ENCODE measurements around the gene SLC10A7. TPM values are rescaled to one million over a fixed set of nuclear protein-coding genes. Genes with fewer than 3 reads are reported as not detected.

The SLC10A7 gene
- total and polyA plus RNA-seq, 2 of the 4 experiments (the other 2 are of a cell fraction), result 5.2 to 8.4 TPM

GRCh38 chr4:146432065-146432464, 89.7 kb downstream of the SLC10A7 start:
- Histone ChIP-seq H2AK5ac (ENCODE audit: low read depth, low read length) (no peak overlapping the region), H3K14ac (replicated peaks; ENCODE audit: low read depth, low read length) (no peak overlapping the region), H3K18ac (ENCODE audit: low read depth, low read length) (no peak overlapping the region), H3K9me1 (ENCODE audit: insufficient read depth, low read length) (no peaks in the 10 kb centered on the region), H3K36me3 (ENCODE audit: control insufficient read depth, insufficient read depth, low read length) (no peaks in the 10 kb centered on the region), H2AFZ (replicated peaks; ENCODE audit: low read length, poor library complexity) (no peak overlapping the region), H3K4me1 (ENCODE audit: control insufficient read depth, insufficient read depth, low read length) (no peaks in the 10 kb centered on the region), H2BK5ac (ENCODE audit: low read depth, low read length, poor library complexity, severe bottlenecking) (no peak overlapping the region), H2BK15ac (ENCODE audit: low read depth, low read length) (no peak overlapping the region), H4K5ac (ENCODE audit: low read depth, low read length) (no peak overlapping the region), H3K23ac (ENCODE audit: low read depth, low read length) (no peak overlapping the region), H4K91ac (ENCODE audit: insufficient read depth, low read depth, low read length) (no peak overlapping the region), H3K56ac (ENCODE audit: extremely low read depth, insufficient read depth, low read length) (no peak overlapping the region), H3K27me3 (ENCODE audit: control insufficient read depth, insufficient read depth, low read length) (no peaks in the 10 kb centered on the region), H3K4ac (ENCODE audit: low read depth, low read length) (no peak overlapping the region), H4K8ac (ENCODE audit: low read depth in 2 of 2, low read length in 2 of 2) (no peak overlapping the region), H2BK20ac (ENCODE audit: low read depth, low read length) (no peak overlapping the region), H3K27ac (ENCODE audit: insufficient read depth, low read length) (no peak overlapping the region), H4K20me1 (ENCODE audit: insufficient read depth, low read length) (no peaks in the 10 kb centered on the region), H3K4me2 (ENCODE audit: low read depth, low read length) (no peak overlapping the region), H3K9ac (ENCODE audit: low read depth, low read length) (no peak overlapping the region), H2AK9ac (replicated peaks; ENCODE audit: low read depth, low read length, poor library complexity) (no peak overlapping the region), H3K9me3 (ENCODE audit: control insufficient read depth, insufficient read depth, low read length) (no peaks in the 10 kb centered on the region), H3K79me1 (ENCODE audit: low read depth in 1 of 2, low read length in 2 of 2) (no peaks in the 10 kb centered on the region), H3K4me3 (ENCODE audit: insufficient read depth, low read depth, low read length) (no peak overlapping the region), H2BK120ac (ENCODE audit: low read depth, low read length) (no peak overlapping the region)
- BruUV-seq (replicated peaks), result no TSS peak
- WGBS, 2 experiments (ENCODE audit: extremely low coverage in 2 of 2, insufficient read length in 1 of 2), result no CpG with 5 or more reads among the region's 2 CpGs
- dilution Hi-C loops (cut with HindIII; ENCODE audit: low sequenced_read_pairs, unreplicated experiment) (no loop called here), intact Hi-C loops (cut with micrococcal nuclease) (no loop called here), in situ Hi-C loops (cut with MboI; ENCODE audit: low sequenced_read_pairs) (no loop called here)
- TF ChIP-seq MAFK (IDR thresholded peaks at IDR 0.05; ENCODE audit: low read depth, low read length) (peak; percentile 25; the same call in 1 of the 2 replicates), MXI1 (IDR thresholded peaks at IDR 0.05; ENCODE audit: borderline replicate concordance, low read depth, low read length) (no peak), NFE2L2 (IDR thresholded peaks at IDR 0.05; ENCODE audit: low read depth, low read length) (peak; percentile 76), BHLHE40 (IDR thresholded peaks at IDR 0.05; ENCODE audit: low read depth, low read length) (no peak)
- ChIA-PET POLR2A (ENCODE audit: unreplicated experiment) (no interaction called here), CTCF (no interaction called here)
- no peak for DNase-seq
- ATAC-seq (ENCODE audit: low read depth), result no peak
